HTERT RPE-1 (cell line): ENCODE data around the gene ATOH8.

Source experiments
- in situ Hi-C: fragments of 300-500 bp; cut with MboI; formaldehyde crosslinking; loops from 4 replicates; pipeline ENCODE4 v1.14.3; 2020; ENCODE audit warnings: low sequenced_read_pairs

The ATOH8 gene

GRCh38 chr2:85753525-85754312 is at the start of gene ATOH8:
ATOH8 (plus strand) TSS chr2:85753991; CDS start chr2:85754190, 199 bp downstream.
- in situ Hi-C loops, result no loop called here

- in situ Hi-C loops, result loop anchor here (25.0 kb wide), 1 partner anchor 108 kb away; no protein-coding TSS in a partner anchor
These were observed 49.8 kb upstream of the ATOH8 start for GRCh38 chr2:85704038-85704437.

- in situ Hi-C loops, result loop anchor here (25.0 kb wide), 1 partner anchor 107 kb away; no protein-coding TSS in a partner anchor
These were observed 48.8 kb upstream of the ATOH8 start for GRCh38 chr2:85704800-85705679.

- in situ Hi-C loops, result loop anchor here (25.0 kb wide), 1 partner anchor 107 kb away; no protein-coding TSS in a partner anchor
These were observed 48.1 kb upstream of the ATOH8 start for GRCh38 chr2:85705680-85706039.

- in situ Hi-C loops, result loop anchor here (25.0 kb wide), 1 partner anchor 106 kb away; no protein-coding TSS in a partner anchor
These were observed 47.7 kb upstream of the ATOH8 start for GRCh38 chr2:85706063-85706462.

- in situ Hi-C loops, result loop anchor here (25.0 kb wide), 1 partner anchor 106 kb away; no protein-coding TSS in a partner anchor
These were observed 47.0 kb upstream of the ATOH8 start for GRCh38 chr2:85706599-85707296.

- in situ Hi-C loops, result loop anchor here (25.0 kb wide), 1 partner anchor 105 kb away; no protein-coding TSS in a partner anchor
These were observed 46.5 kb upstream of the ATOH8 start for GRCh38 chr2:85707304-85707703.

- in situ Hi-C loops, result loop anchor here (25.0 kb wide), 1 partner anchor 104 kb away; no protein-coding TSS in a partner anchor
These were observed 45.1 kb upstream of the ATOH8 start for GRCh38 chr2:85708641-85709040.

GRCh38 chr2:85709401-85709811 is 44.4 kb upstream of the ATOH8 start:
- in situ Hi-C loops, result loop anchor here (25.0 kb wide), 1 partner anchor 103 kb away; no protein-coding TSS in a partner anchor

GRCh38 chr2:85710687-85711577 is 42.9 kb upstream of the ATOH8 start:
- in situ Hi-C loops, result loop anchor here (25.0 kb wide), 1 partner anchor 101 kb away; no protein-coding TSS in a partner anchor

GRCh38 chr2:85711578-85712060 is 42.2 kb upstream of the ATOH8 start:
- in situ Hi-C loops, result loop anchor here (25.0 kb wide), 1 partner anchor 101 kb away; no protein-coding TSS in a partner anchor

- in situ Hi-C loops, result loop anchor here (25.0 kb wide), 1 partner anchor 100 kb away; no protein-coding TSS in a partner anchor
These were observed 41.5 kb upstream of the ATOH8 start for GRCh38 chr2:85712336-85712735.

- in situ Hi-C loops, result loop anchor here (25.0 kb wide), 1 partner anchor 99 kb away; no protein-coding TSS in a partner anchor
These were observed 40.8 kb upstream of the ATOH8 start for GRCh38 chr2:85712849-85713612.

GRCh38 chr2:85713836-85714235 is 40.0 kb upstream of the ATOH8 start:
- in situ Hi-C loops, result loop anchor here (25.0 kb wide), 1 partner anchor 98 kb away; no protein-coding TSS in a partner anchor

- in situ Hi-C loops, result loop anchor here (25.0 kb wide), 1 partner anchor 98 kb away; no protein-coding TSS in a partner anchor
These were observed 39.4 kb upstream of the ATOH8 start for GRCh38 chr2:85714421-85714820.

- in situ Hi-C loops, result loop anchor here (25.0 kb wide), 1 partner anchor 97 kb away; no protein-coding TSS in a partner anchor
These were observed 39.0 kb upstream of the ATOH8 start for GRCh38 chr2:85714841-85715240.

GRCh38 chr2:85716346-85716914 is 37.4 kb upstream of the ATOH8 start:
- in situ Hi-C loops, result loop anchor here (25.0 kb wide), 1 partner anchor 96 kb away; no protein-coding TSS in a partner anchor
